HK-2 (cell line): Measurements from ENCODE around the gene REV1.
"Not testable (repeated sequence)": the region's sequence is repeated elsewhere in the genome, so short reads cannot be mapped to it uniquely, and the experiment has no call there.

ENCODE experiments used
- DNase-seq: peaks from one replicate; pipeline ENCODE4 v3.0.0-alpha.2; 2018; ENCODE audit not compliant: unreplicated experiment

The REV1 gene

GRCh38 chr2:99489761-99490622 is at the start of gene REV1:
Gene REV1, minus strand, starts transcription at chr2:99490017. Its CDS starts 25,042 bp downstream, at chr2:99464975.
- peak; percentile 92 for DNase-seq

GRCh38 chr2:99537910-99538485 is 48.2 kb upstream of the REV1 start:
- no peak for DNase-seq

GRCh38 chr2:99524056-99524455 is 34.2 kb upstream of the REV1 start:
- no peak for DNase-seq

DNA sequence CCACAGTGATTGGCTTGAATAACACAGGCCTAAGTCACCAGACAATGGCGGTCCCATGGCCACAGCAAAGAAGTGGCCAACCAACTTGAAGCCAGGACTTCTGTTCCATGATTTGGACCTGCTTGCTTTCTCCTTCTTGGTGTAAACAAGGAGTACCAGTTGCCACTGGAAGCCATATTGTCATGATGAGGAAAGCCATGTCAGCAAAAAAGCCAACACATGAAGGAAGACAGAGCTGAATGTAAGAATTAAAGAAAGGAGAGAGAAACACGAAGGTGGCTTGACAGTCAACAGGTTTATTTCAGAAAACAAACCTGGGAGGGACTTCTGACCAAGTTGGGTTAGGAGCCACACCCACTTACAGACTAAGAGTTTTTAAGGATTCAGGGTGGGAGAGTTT is 32.3 kb upstream of the REV1 start:
- DNase-seq: no peak

GRCh38 chr2:99520813-99521212 is 31.0 kb upstream of the REV1 start:
- no peak for DNase-seq

- no peak for DNase-seq
Measured at GRCh38 chr2:99520195-99520594, 30.4 kb upstream of the REV1 start.

- DNase-seq: no peak
Measured at GRCh38 chr2:99514357-99514756, 24.5 kb upstream of the REV1 start.

- DNase-seq: no peak
Measured at GRCh38 chr2:99512181-99512591, 22.4 kb upstream of the REV1 start.

- no peak for DNase-seq
Measured at GRCh38 chr2:99509387-99509786, 19.6 kb upstream of the REV1 start.

- no peak for DNase-seq
Measured at GRCh38 chr2:99507937-99508818, 18.4 kb upstream of the REV1 start.

- no peak for DNase-seq
Measured at GRCh38 chr2:99504844-99505584, 15.2 kb upstream of the REV1 start.

DNA sequence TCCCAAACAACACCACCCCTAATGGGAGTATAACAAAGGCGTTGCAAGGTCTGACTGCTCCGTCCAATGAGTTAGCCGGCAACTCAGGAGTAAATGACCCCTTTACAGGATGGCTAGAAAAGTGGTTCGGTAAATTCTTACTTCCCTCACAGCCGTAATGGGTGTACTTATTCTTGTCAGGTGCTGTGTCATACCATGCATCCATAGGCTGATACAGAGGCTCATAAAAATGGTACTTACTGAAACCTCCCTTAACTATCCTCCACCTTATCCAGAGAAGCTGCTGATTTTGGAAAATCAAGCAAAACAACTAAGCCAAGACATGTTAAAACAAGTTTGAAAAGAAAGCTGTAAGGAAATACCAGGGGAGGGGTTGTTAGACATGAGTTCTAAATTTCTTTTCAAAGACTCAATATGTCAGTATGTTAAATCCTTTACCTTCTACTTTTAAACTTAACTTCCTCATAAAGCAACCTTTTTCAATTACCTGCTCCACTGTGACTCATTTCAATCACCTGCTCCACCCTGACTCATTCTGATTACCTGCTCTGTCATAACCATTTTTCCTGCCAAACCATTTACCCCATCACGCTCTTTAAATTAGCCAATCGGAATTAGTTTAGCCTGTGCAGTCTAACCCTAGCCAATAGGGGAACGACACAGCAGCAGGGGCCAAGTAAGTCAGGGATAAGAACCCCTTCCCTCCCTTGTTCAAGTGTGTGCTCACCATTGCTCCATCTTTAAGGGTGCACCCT is 14.0 kb upstream of the REV1 start:
- DNase-seq: not testable (repeated sequence)

DNA sequence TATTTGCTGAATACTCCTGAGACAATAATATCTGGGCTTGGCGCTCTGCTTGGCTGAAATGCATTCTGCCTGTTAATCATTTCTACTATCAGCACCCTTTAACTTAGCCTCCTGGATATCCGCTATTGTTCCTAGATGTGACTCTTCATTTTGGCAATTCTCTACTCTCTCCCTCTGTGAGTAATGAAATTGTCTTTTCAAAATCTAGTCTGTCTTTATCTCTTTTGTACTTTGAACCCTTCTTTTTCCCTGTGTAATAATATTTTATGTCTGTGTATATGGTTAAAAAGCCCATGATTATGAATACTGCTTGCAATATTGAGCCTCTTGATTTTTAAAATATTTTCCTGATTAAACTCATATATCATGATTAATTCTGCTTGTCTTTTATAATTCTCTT is 6.2 kb upstream of the REV1 start:
- DNase-seq: no peak

DNA sequence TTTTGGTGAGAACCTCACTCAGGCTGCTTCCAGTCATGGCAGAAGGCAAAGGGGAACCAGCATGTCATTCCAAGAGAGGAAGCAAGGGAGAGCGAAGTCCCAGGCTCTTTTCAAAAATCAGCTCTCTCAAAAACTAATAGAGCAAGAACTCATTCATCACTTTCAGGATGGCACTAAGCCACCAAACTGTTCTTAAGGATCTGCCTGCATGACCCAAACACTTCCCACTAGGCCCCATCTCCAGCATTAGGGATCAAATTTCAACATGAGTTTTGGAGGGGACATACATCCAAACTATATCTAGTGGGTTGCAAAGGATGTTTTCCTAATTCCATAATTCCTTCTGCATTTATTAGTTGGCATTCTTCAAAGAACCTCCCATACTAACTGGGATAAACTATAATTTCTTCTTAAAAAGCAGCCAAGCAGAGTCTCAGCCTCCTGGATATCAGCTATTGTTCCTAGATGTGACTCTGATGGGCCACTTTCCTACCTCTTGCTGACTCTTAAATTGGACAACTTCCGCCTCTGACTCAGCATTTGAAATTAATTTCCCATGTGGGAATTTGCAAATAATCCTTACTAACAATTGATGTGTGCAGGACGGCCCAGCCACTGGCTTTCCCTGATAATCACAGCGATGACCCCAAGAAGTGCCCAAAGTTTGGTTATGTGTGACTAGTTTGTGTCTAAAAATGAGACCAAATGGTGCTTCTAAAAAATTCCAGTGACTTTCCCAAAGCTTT is 5.5 kb upstream of the REV1 start:
- DNase-seq: no peak

GRCh38 chr2:99492721-99493120 is 2.9 kb upstream of the REV1 start:
- no peak for DNase-seq

- no peak for DNase-seq
Measured at GRCh38 chr2:99490623-99491461, 1.0 kb upstream of the REV1 start.

DNA sequence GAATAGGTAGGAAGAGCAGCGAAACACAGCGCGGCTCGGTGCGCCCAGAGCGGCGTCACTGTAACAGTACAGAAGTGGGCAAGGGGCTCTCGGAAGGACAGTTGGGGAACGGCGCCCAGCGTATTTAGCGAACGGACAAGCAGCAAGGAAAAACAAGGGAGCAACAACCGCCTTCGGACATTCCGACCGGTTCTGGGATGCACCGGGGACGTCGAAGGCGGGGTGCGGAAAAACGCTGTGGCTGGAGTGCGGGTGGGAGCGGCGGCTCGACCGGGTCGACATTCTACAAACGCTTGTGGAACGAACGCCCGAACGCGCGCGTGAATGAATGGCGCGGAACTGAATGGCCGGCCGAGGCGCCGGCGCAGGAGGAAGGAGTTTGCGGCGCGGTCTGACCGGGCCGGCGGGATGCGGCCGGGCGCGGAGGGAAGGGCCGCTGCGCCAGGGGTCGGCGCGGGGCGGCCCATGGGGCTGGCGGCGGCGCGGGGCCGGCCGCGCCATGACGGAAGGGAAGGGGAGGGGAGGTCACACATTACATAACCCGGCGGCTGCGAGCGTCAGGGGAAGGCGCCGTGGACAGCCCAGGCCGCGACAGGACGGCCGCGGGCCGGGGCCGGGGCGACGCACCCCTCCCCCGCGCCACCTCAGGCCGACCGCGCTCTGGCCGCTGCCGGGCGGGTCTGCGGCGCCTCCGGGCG is 605 bp downstream of the REV1 start:
- peak; percentile 60 for DNase-seq

- DNase-seq: no peak
Measured at GRCh38 chr2:99488539-99489062, 1.2 kb downstream of the REV1 start.
